Measurements from ENCODE around the gene GRAP2. TPM values are rescaled to one million over a fixed set of nuclear protein-coding genes. Genes with fewer than 3 reads are reported as not detected.
A peak's percentile ranks its signal among the peaks of the same experiment; 100 is the strongest.

Gene GRAP2
- total RNA-seq, 2 experiments from 2014 or later = 183 to 257 TPM

DNA sequence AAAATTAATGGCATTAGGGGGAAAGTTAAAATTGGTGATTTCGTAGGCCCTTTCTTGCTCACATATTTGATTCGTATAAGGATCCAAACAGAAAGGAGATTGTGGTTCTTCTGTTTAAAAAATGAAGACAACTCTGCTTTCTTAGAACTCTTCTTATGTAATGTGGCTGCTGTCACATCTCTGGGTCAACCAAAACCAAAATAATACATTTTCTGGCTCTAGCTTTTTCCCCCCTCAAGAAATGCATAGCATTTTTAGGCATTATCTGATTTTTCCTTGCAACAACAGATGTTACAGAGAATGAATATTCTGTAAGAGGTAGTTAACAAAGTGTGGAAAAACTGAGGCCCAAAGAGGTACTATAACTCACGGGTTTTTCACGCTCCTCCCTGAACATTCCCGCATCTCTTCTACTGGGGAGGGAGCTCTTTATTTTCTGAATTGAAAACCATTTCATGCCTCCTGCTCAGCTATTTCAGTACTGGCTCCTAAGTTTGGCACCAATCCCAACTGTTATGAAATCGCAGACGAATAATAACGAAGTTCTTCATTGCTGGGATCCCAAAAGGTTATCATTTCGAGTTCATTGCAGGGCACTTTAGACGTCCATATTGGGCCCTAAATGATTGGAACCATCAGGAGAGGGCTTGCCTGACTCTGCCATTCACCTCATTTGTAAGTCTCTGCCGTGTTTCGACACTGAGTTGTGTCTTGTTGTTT is 17.1 kb downstream of the GRAP2 start:
- Mint-ChIP-seq H3K27me3 (no peaks in the 10 kb centered on the region), H3K9me3 (ENCODE audit: low read depth) (no peaks in the 10 kb centered on the region), H3K36me3 (peaks cover 65% of the 10 kb centered on the region), H3K27ac (peak overlapping the region; percentile 94), H3K4me1 (peaks cover 84% of the 10 kb centered on the region), H3K4me3 (peak overlapping the region; percentile 90)
- DNase-seq (no peak), ATAC-seq (no peak)
- CTCF ChIA-PET = interaction anchor here (1.1 to 8.1 kb wide), 7 partner anchors 11 to 389 kb away, joined by 4 to 60 read pairs (median 7); no protein-coding TSS in a partner anchor

DNA sequence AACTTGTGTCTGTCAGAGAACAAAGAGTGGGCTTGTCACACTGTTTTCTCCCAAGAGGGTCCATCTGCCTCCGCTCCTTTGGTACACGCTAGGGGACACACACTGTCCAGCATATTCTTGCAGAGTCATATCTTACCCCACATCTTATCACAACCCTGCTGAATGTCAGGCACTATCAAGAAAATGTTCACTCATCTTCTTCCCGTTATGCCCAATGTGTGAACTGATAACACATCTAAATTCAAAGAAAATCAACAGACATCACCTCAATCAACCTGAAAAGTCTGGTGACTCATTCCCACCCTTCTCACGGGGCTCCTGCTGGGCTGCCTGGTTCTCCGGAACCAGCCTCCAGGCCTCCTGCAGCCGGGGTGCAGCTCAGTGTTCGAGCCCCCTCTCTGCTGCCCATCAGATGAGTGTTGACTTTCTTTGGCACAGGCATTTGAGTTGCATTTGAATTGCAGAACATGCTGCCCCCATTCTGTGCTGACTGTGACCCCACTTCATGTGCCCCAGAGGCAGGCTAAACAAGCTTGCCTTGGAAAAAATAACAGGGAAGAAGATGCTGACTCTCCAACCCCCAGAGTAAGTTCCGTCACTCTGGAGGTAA is 19.4 kb downstream of the GRAP2 start:
- Mint-ChIP-seq H3K4me3 (peak overlapping the region; percentile 79), H3K4me1 (peaks cover 88% of the 10 kb centered on the region), H3K27ac (peak overlapping the region; percentile 97), H3K9me3 (ENCODE audit: low read depth) (no peaks in the 10 kb centered on the region), H3K27me3 (no peaks in the 10 kb centered on the region), H3K36me3 (peaks cover 67% of the 10 kb centered on the region)
- DNase-seq = peak; percentile 86
- CTCF ChIA-PET = interaction anchor here (0.7 to 11.4 kb wide), 7 partner anchors 10 to 29 kb away, joined by 3 to 171 read pairs (median 8); no protein-coding TSS in a partner anchor
- ATAC-seq = peak; percentile 66

GRCh38 chr22:39923696-39924095 is 22.8 kb downstream of the GRAP2 start:
- no peaks in the 10 kb centered on the region for H3K27me3 Mint-ChIP-seq
- H3K9me3 Mint-ChIP-seq (ENCODE audit: low read depth) = no peaks in the 10 kb centered on the region
- peaks cover 76% of the 10 kb centered on the region for H3K36me3 Mint-ChIP-seq
- no peak overlapping the region for H3K4me3 Mint-ChIP-seq
- CTCF ChIA-PET = interaction anchor here (0.7 to 11.4 kb wide), 7 partner anchors 8 to 101 kb away, joined by 3 to 171 read pairs (median 9); partner anchors contain the start of gene GRAP2
- no peak overlapping the region for H3K27ac Mint-ChIP-seq
- DNase-seq (no peak), ATAC-seq (no peak)
- H3K4me1 Mint-ChIP-seq = peaks cover 70% of the 10 kb centered on the region

DNA sequence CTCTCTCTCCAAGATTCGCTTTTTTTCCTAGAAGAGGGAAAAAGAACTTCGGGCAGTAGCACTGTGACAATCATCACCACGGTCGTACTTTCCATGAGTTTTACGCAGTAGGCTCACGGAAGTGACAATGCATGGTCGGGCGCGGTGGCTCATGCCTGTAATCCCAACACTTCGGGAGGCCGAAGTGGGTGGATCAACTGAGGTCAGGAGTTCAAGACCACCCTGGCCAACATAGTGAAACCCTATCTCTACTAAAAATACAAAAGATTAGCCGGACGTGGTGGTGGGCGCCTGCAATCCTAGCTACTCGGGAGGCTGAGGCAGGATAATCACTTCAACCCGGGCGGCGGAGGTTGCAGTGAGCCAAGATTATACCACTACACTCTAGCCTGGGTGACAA is 23.4 kb downstream of the GRAP2 start:
- peaks cover 76% of the 10 kb centered on the region for H3K36me3 Mint-ChIP-seq
- CTCF ChIA-PET = interaction anchor here (1.4 to 11.4 kb wide), 7 partner anchors 8 to 101 kb away, joined by 5 to 171 read pairs (median 22); partner anchors contain the start of gene GRAP2
- H3K9me3 Mint-ChIP-seq (ENCODE audit: low read depth) = no peaks in the 10 kb centered on the region
- no peak for ATAC-seq
- no peak for DNase-seq
- H3K27ac Mint-ChIP-seq = no peak overlapping the region
- no peaks in the 10 kb centered on the region for H3K27me3 Mint-ChIP-seq
- peaks cover 68% of the 10 kb centered on the region for H3K4me1 Mint-ChIP-seq
- H3K4me3 Mint-ChIP-seq = no peak overlapping the region

DNA sequence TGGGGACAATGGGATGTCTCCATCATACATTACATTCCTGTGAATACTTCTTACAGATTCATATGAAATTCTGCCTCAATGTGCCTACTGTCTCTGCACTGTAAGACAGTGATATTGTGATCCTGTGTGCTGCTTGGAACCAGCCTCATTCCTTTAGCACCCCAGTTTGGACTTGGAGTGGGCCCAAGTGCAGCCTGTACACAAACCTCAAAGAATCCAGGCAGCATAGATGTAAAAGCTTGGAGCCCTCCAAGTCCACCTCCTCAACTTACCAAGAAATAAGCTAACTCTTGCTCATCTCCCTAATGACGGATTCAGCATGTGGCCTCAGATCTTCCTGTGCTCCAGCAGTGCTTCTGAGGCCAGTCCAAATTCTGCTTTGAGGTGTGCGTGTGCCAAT is 24.4 kb downstream of the GRAP2 start:
- Mint-ChIP-seq H3K4me3 (no peak overlapping the region), H3K27me3 (no peaks in the 10 kb centered on the region), H3K27ac (no peak overlapping the region), H3K36me3 (peaks cover 66% of the 10 kb centered on the region), H3K9me3 (ENCODE audit: low read depth) (no peaks in the 10 kb centered on the region), H3K4me1 (peaks cover 58% of the 10 kb centered on the region)
- no peak for DNase-seq
- CTCF ChIA-PET = interaction anchor here (1.1 to 11.4 kb wide), 8 partner anchors 9 to 390 kb away, joined by 3 to 171 read pairs (median 18); no protein-coding TSS in a partner anchor
- no peak for ATAC-seq

DNA sequence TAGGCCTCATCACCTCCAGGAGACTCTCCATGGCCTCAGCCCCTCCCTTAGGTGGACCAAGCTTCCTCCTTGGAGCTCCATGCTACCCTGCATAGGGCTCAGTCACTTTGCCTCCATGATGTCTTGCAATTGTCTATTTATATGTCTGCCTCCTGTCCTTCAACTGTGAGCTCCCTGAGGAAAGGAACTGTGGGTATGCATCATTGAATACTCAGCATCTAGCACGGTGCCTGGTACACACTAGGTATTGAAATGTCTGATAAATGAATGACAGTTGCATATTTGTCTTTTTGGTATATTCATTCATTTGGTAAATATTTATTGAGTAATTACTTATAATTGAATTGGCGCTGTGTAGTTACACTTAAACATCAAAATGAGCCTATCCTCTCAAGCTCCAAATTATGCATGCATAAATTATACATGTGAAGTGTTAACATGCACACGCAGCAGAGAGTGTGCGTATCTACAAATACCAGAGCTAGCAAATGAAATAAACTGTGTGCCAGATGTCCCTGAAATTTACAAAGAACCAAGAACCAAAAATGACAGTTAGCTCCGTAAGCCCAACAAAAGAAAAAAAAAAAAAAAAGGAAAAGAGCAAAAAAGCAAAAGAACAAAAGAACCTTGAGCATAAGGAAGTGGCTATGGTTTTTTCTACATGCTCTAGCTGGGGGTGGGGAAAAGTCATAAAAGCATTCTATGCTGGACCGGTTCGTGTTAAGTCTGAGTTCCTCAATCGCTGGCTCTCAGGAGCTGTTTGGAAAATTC is 25.2 kb downstream of the GRAP2 start:
- no peaks in the 10 kb centered on the region for H3K9me3 Mint-ChIP-seq (ENCODE audit: low read depth)
- no peak overlapping the region for H3K4me3 Mint-ChIP-seq
- ATAC-seq = peak; percentile 10
- H3K4me1 Mint-ChIP-seq = peaks cover 50% of the 10 kb centered on the region
- no peak overlapping the region for H3K27ac Mint-ChIP-seq
- CTCF ChIA-PET = interaction anchor here (1.1 to 11.4 kb wide), 9 partner anchors 8 to 391 kb away, joined by 3 to 171 read pairs (median 14); no protein-coding TSS in a partner anchor
- peaks cover 59% of the 10 kb centered on the region for H3K36me3 Mint-ChIP-seq
- DNase-seq = no peak
- no peaks in the 10 kb centered on the region for H3K27me3 Mint-ChIP-seq

GRCh38 chr22:39926753-39927152 is 25.9 kb downstream of the GRAP2 start:
- no peak for ATAC-seq
- CTCF ChIA-PET = interaction anchor here (1.2 to 11.4 kb wide), 8 partner anchors 7 to 98 kb away, joined by 3 to 171 read pairs (median 18); no protein-coding TSS in a partner anchor
- peaks cover 58% of the 10 kb centered on the region for H3K36me3 Mint-ChIP-seq
- no peak overlapping the region for H3K27ac Mint-ChIP-seq
- peaks cover 45% of the 10 kb centered on the region for H3K4me1 Mint-ChIP-seq
- DNase-seq = no peak
- no peaks in the 10 kb centered on the region for H3K9me3 Mint-ChIP-seq (ENCODE audit: low read depth)
- no peaks in the 10 kb centered on the region for H3K27me3 Mint-ChIP-seq
- no peak overlapping the region for H3K4me3 Mint-ChIP-seq

DNA sequence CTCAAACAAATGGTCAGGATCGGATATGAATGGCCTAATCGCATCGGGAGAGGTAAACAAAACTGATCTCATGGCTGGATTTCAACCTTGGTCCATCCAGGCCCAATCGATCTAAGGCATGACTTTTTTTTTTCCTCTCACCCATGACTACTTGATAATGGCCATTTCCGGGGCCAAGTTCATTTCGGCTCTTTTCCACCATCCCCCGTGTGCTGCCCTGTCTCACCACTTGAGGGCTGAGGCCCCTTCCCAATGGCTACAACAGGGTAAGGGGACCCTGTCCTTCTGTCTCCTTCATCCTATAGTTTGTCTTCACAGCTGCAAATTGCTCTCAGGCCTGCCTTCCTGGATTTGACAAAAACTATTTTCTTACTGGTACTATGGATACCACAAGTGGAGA is 26.7 kb downstream of the GRAP2 start:
- CTCF ChIA-PET = interaction anchor here (1.2 to 11.4 kb wide), 8 partner anchors 9 to 128 kb away, joined by 3 to 171 read pairs (median 9); no protein-coding TSS in a partner anchor
- Mint-ChIP-seq H3K36me3 (peaks cover 54% of the 10 kb centered on the region), H3K4me1 (peaks cover 37% of the 10 kb centered on the region), H3K9me3 (ENCODE audit: low read depth) (no peaks in the 10 kb centered on the region), H3K27me3 (no peaks in the 10 kb centered on the region), H3K4me3 (no peak overlapping the region), H3K27ac (no peak overlapping the region)
- peak; percentile 33 for ATAC-seq
- DNase-seq = peak; percentile 69

GRCh38 chr22:39928536-39929520 is 27.9 kb downstream of the GRAP2 start:
- Mint-ChIP-seq H3K27me3 (no peaks in the 10 kb centered on the region), H3K4me1 (peaks cover 39% of the 10 kb centered on the region), H3K9me3 (ENCODE audit: low read depth) (no peaks in the 10 kb centered on the region), H3K36me3 (peaks cover 58% of the 10 kb centered on the region), H3K27ac (no peak overlapping the region), H3K4me3 (no peak overlapping the region)
- ATAC-seq (no peak), DNase-seq (no peak)
- CTCF ChIA-PET = interaction anchor here (1.1 to 11.4 kb wide), 10 partner anchors 8 to 400 kb away, joined by 3 to 171 read pairs (median 6); no protein-coding TSS in a partner anchor

DNA sequence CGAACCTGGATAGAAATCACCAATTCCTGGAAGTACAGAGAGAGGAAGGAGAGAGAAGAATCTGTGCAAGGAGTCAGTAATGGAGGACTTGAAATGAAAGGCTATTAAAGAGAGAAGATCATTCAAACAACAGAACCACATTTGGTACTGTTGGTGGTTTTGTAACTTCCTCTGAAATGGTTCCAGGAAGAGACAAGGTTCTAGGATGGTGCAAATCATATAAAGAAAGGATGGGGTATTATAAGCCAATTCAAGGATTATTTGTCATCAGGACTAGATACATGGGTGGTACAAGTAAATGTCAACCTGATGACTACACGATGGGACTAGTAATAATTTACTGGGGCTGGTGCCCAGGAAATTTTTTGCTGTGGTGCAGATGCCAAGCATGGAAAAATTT is 30.4 kb downstream of the GRAP2 start:
- no peaks in the 10 kb centered on the region for H3K9me3 Mint-ChIP-seq (ENCODE audit: low read depth)
- H3K36me3 Mint-ChIP-seq = peaks cover 58% of the 10 kb centered on the region
- CTCF ChIA-PET = interaction anchor here (0.8 to 11.4 kb wide), 2 partner anchors 14 to 23 kb away, joined by 3 to 171 read pairs; no protein-coding TSS in a partner anchor
- no peak for DNase-seq
- H3K4me3 Mint-ChIP-seq = no peak overlapping the region
- no peaks in the 10 kb centered on the region for H3K27me3 Mint-ChIP-seq
- ATAC-seq = peak; percentile 4
- no peak overlapping the region for H3K27ac Mint-ChIP-seq
- peaks cover 39% of the 10 kb centered on the region for H3K4me1 Mint-ChIP-seq

GRCh38 chr22:39932166-39932565 is 31.3 kb downstream of the GRAP2 start:
- Mint-ChIP-seq H3K27me3 (no peaks in the 10 kb centered on the region), H3K4me3 (no peak overlapping the region), H3K4me1 (peaks cover 46% of the 10 kb centered on the region), H3K36me3 (peaks cover 55% of the 10 kb centered on the region), H3K27ac (no peak overlapping the region), H3K9me3 (ENCODE audit: low read depth) (no peaks in the 10 kb centered on the region)
- ATAC-seq (no peak), DNase-seq (no peak)
- CTCF ChIA-PET = interaction anchor here (0.7 to 4.4 kb wide), 17 partner anchors 9 to 401 kb away, joined by 3 to 62 read pairs (median 4); no protein-coding TSS in a partner anchor

Measured in activated CD8-positive, alpha-beta memory T cell treated with anti-CD3 and anti-CD28 coated beads, Interleukin-2, amount 10 ng/mL, durations not matched to agents 7 days and 5 days (primary cell).